Osteoblast (primary cell): Measurements from ENCODE around the gene PRSS21. TPM values are rescaled to one million over a fixed set of nuclear protein-coding genes. Genes with fewer than 3 reads are reported as not detected.

ENCODE experiments used
- DNase-seq: peaks from one replicate; pipeline ENCODE4 v3.0.0; 2011; ENCODE audit warnings: low spot score, mixed read lengths; ENCODE audit not compliant: insufficient read length; ENCODE audit errors: missing footprints
- H2AFZ ChIP-seq: 2 replicates; pipeline ENCODE4 v1.6.0; 2011; ENCODE audit warnings: mild to moderate bottlenecking, low read length
- H3K27ac ChIP-seq: 2 replicates; pipeline ENCODE4 v1.5.1; 2011; ENCODE audit warnings: mild to moderate bottlenecking, low read depth, low read length, moderate library complexity
- H3K27me3 ChIP-seq: 2 replicates; pipeline ENCODE4 v1.6.0; 2012; ENCODE audit warnings: mild to moderate bottlenecking, control low read depth, inconsistent platforms, low read length, moderate library complexity; ENCODE audit not compliant: insufficient read depth
- H3K36me3 ChIP-seq: 2 replicates; pipeline ENCODE4 v1.5.1; 2011; ENCODE audit warnings: mild to moderate bottlenecking, low read length, control low read depth, moderate library complexity; ENCODE audit not compliant: insufficient read depth
- H3K4me1 ChIP-seq: 2 replicates; pipeline ENCODE4 v1.5.1; 2011; ENCODE audit warnings: mild to moderate bottlenecking, low read length, control low read depth, moderate library complexity; ENCODE audit not compliant: insufficient read depth
- H3K4me2 ChIP-seq: 2 replicates; pipeline ENCODE4 v1.6.0; 2011; ENCODE audit warnings: mild to moderate bottlenecking, low read length; ENCODE audit not compliant: insufficient read depth
- H3K4me3 ChIP-seq: fragments of 200-600 bp; sonication (generic); 3 replicates; pipeline ENCODE4 v1.5.1; 2012; ENCODE audit warnings: mild to moderate bottlenecking, low read length, inconsistent platforms; ENCODE audit not compliant: insufficient read depth
- H3K79me2 ChIP-seq: 2 replicates; pipeline ENCODE4 v1.6.0; 2012; ENCODE audit warnings: mild to moderate bottlenecking, low read length, control low read depth, inconsistent platforms; ENCODE audit not compliant: insufficient read depth
- H3K9me3 ChIP-seq: 2 replicates; pipeline ENCODE4 v1.5.1; 2011; ENCODE audit warnings: low read depth, low read length, control low read depth
- H4K20me1 ChIP-seq: 2 replicates; pipeline ENCODE4 v1.6.0; 2012; ENCODE audit warnings: mild to moderate bottlenecking, low read length, control low read depth; ENCODE audit not compliant: insufficient read depth
- CTCF ChIP-seq: IDR thresholded peaks from 2 replicates; pipeline ENCODE4 v1.5.1; 2011; ENCODE audit warnings: mild to moderate bottlenecking, low read depth, low read length, moderate library complexity; ENCODE audit errors: extremely low read depth
- total RNA-seq: library from RNA; depleted of rRNA; stranded (reverse); fragments of >200 nt; gene quantifications from 2 replicates; pipeline ENCODE4 v1.2.3, GENCODE V29; 2012

The PRSS21 gene
- total RNA-seq, 1 donor: not detected

DNA sequence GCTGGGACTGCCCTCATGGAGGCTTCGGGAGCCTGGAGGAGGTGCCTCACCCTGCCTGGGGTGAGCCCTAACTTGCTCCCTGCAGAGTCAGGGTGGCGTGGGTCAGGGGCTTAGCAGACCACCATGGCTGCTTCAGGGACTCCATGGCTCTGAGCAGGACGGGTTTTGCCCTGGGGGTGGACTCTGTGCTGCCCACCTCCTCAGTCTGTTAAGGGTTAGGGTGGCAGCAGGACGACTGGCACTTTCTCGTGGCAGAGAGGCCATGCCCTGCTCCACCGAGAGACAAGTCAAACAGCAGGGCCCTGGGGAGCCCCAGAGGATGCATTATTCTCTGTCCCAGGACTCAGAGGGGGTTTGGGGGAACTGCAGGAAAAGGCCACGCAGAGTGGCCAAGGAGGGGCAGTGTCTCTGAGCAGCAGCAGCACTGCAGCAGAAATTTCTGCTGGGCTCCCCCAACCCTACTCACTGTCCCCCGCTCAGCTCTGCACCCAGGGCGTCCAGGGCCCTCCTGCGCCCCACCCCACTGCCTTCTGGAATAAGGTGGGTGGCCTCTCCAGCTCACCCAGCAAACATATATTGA is 42.7 kb downstream of the PRSS21 start:
- no peaks in the 10 kb centered on the region for H3K36me3 ChIP-seq
- H3K27ac ChIP-seq: no peak overlapping the region
- H3K79me2 ChIP-seq: no peaks in the 10 kb centered on the region
- no peak overlapping the region for H2AFZ ChIP-seq
- peaks cover 13% of the 10 kb centered on the region for H3K27me3 ChIP-seq
- peaks cover 8% of the 10 kb centered on the region for H3K9me3 ChIP-seq
- no peak for TF ChIP-seq CTCF
- no peaks in the 10 kb centered on the region for H4K20me1 ChIP-seq
- H3K4me3 ChIP-seq: no peak overlapping the region
- DNase-seq: peak; percentile 57
- H3K4me1 ChIP-seq: peaks cover 4% of the 10 kb centered on the region
- H3K4me2 ChIP-seq: no peak overlapping the region

DNA sequence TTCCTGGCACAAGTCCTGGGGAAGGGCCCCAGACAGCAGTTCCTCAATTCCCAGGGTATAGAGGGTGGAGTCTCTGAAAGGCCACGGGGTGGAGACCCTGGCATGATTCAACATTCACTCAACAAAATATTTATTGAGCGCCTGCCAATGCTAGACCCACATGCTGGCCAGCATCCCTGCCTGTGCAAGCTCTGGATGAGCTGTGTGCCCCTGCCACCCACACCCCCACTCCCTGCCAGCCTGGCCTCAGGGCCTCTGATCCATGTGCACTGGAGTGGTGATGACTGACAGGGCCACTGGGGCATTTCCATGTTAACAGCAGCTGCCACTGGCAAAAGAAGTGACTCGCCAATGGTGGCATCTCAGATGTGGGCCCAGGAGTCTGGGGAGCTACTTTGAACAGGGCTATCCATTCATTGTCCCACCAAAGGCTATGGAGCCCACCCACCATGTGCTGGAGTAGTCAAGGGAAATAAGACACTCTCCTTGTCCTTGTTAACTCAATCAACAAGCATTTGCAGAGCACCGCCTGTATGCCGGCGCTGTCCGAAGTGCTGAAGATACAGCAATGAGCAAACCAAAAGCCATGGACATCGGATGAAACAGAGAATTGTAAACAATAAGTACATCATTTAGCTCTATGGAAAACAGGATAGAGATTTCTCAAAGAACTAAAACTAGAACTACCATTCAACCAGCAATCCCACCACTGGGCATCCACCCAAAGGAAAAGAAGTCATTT is 44.0 kb downstream of the PRSS21 start:
- TF ChIP-seq CTCF: no peak
- H3K4me1 ChIP-seq: peaks cover 4% of the 10 kb centered on the region
- H3K27me3 ChIP-seq: peaks cover 13% of the 10 kb centered on the region
- peaks cover 8% of the 10 kb centered on the region for H3K9me3 ChIP-seq
- peak; percentile 62 for DNase-seq
- no peak overlapping the region for H3K27ac ChIP-seq
- no peaks in the 10 kb centered on the region for H4K20me1 ChIP-seq
- no peak overlapping the region for H3K4me2 ChIP-seq
- H2AFZ ChIP-seq: no peak overlapping the region
- no peaks in the 10 kb centered on the region for H3K36me3 ChIP-seq
- H3K4me3 ChIP-seq: no peak overlapping the region
- no peaks in the 10 kb centered on the region for H3K79me2 ChIP-seq

GRCh38 chr16:2865651-2866050 is 48.6 kb downstream of the PRSS21 start:
- H3K36me3 ChIP-seq: no peaks in the 10 kb centered on the region
- H3K9me3 ChIP-seq: peaks cover 8% of the 10 kb centered on the region
- H4K20me1 ChIP-seq: no peaks in the 10 kb centered on the region
- DNase-seq: no peak
- H3K27ac ChIP-seq: no peak overlapping the region
- no peak for TF ChIP-seq CTCF
- no peak overlapping the region for H3K4me2 ChIP-seq
- H3K4me3 ChIP-seq: no peak overlapping the region
- H3K79me2 ChIP-seq: no peaks in the 10 kb centered on the region
- peaks cover 6% of the 10 kb centered on the region for H3K4me1 ChIP-seq
- H2AFZ ChIP-seq: no peak overlapping the region
- H3K27me3 ChIP-seq: no peaks in the 10 kb centered on the region

DNA sequence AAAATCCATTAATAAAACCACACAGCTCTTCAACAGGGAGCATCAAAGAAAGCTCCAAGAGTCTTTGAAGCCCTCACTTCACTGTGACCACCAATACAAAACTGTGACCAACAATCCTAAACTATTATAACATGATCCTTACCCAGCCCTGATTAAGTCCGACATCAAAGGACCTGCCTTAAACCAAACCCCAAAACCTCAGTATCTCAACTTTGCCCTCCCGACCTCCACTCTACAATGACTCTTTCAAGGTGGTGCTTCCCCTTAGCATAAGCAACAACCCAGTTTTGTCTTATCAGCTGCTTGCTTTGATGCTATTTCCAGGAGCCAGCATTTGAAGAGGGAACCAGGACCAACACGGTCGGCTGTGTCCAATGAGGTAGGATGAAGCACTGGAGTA is 49.4 kb downstream of the PRSS21 start:
- H3K36me3 ChIP-seq: no peaks in the 10 kb centered on the region
- H3K4me2 ChIP-seq: no peak overlapping the region
- H3K27me3 ChIP-seq: no peaks in the 10 kb centered on the region
- H3K4me3 ChIP-seq: no peak overlapping the region
- no peak overlapping the region for H2AFZ ChIP-seq
- no peak for DNase-seq
- H3K4me1 ChIP-seq: peaks cover 6% of the 10 kb centered on the region
- peaks cover under 1% of the 10 kb centered on the region for H3K9me3 ChIP-seq
- H3K79me2 ChIP-seq: no peaks in the 10 kb centered on the region
- no peak overlapping the region for H3K27ac ChIP-seq
- no peak for TF ChIP-seq CTCF
- H4K20me1 ChIP-seq: no peaks in the 10 kb centered on the region
